GM23248 (cell line): ENCODE measurements around the gene SESN1.

Experiments
- EZH2 ChIP-seq: fragments of 200-600 bp; sonication (generic); IDR thresholded peaks from 2 replicates; pipeline ENCODE4 v1.6.1; 2018; ENCODE audit warnings: antibody characterized with exemption, mild to moderate bottlenecking; ENCODE audit not compliant: insufficient read depth, poor library complexity, severe bottlenecking
- EZH2phosphoT487 ChIP-seq: fragments of 200-600 bp; sonication (generic); IDR thresholded peaks from 2 replicates; pipeline ENCODE4 v1.6.1; 2018; ENCODE audit warnings: antibody characterized with exemption, moderate library complexity, mild to moderate bottlenecking, low read depth; ENCODE audit not compliant: insufficient read depth

- TF ChIP-seq EZH2 (no peak), EZH2phosphoT487 (no peak)
Measured at GRCh38 chr6:108942556-108943492, 151.8 kb downstream of the SESN1 start.
